ENCODE results near the gene PGRMC2.
"Not testable (repeated sequence)": the region's sequence is repeated elsewhere in the genome, so short reads cannot be mapped to it uniquely, and the experiment has no call there.

PGRMC2 gene

DNA sequence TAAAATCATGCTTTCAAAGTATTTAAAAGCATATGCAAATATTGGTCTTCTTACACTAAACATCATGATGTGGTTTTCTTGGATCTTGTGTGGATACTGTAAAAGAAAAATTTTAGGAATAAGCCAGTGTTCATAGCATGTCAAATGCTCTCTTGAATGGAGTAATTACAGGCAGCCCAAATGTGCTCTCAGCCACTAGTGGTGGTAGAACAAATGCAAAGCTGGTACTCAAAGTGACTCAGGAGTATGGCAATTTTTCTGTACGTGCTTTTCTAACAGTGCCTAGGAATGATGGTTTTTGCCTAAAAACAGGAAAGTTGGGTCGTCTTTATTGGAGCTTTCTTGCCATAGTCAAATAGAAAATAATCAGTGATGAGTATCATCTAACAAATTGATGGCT lies 19.9 kb downstream of the PGRMC2 start:
- no peak for DNase-seq (ENCODE audit: low read depth)

GRCh38 chr4:128267171-128267570 lies 20.4 kb downstream of the PGRMC2 start:
- DNase-seq (ENCODE audit: low read depth), result not testable (repeated sequence)

GRCh38 chr4:128265550-128265949 lies 22.1 kb downstream of the PGRMC2 start:
- not testable (repeated sequence) for DNase-seq (ENCODE audit: low read depth)

DNA sequence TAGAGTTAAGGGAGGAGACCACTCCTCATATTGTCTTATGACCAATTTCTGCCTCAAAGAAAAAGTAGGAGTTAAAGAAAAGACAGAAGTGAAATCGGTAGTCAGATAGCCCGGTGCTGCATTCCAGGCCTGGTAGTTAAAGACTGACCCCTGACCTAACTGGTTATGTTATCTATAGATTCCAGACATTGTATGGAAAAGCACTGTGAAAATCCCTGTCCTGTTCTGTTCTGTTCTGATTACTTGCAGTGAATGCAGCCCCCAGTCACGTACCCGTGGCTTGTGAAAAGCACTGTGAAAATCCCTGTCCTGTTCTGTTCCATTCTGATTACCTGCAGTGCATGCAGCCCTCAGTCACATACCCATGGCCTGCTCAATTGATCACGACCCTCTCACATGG lies 27.7 kb downstream of the PGRMC2 start:
- not testable (repeated sequence) for DNase-seq (ENCODE audit: low read depth)

- DNase-seq (ENCODE audit: low read depth), result not testable (repeated sequence)
Observed at GRCh38 chr4:128258166-128258565, 29.4 kb downstream of the PGRMC2 start.

- DNase-seq (ENCODE audit: low read depth), result no peak
Observed at GRCh38 chr4:128256539-128256938, 31.1 kb downstream of the PGRMC2 start.

GRCh38 chr4:128255906-128256305 lies 31.7 kb downstream of the PGRMC2 start:
- DNase-seq (ENCODE audit: low read depth), result no peak

- DNase-seq (ENCODE audit: low read depth), result no peak
Observed at GRCh38 chr4:128249787-128250668, 37.6 kb downstream of the PGRMC2 start.

DNA sequence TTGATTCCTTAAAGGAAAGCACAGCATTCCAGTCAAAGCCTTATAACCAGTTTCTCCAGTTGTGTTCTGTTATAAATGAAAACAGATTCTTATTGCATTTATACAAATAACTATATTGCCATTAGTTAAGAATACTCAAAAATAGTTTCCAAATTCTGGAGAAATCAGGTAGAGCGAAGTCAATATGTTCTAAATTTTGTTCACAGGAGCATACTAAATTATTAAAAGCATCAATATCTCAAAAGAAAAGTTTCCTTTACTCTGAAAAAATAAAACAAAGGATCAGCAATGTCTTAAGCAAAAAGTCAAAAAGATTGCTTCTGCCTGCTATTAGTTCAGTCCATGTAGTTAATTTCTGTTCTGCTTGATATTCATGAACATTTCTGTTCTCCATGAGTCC lies 39.7 kb downstream of the PGRMC2 start:
- DNase-seq (ENCODE audit: low read depth), result no peak

DNA sequence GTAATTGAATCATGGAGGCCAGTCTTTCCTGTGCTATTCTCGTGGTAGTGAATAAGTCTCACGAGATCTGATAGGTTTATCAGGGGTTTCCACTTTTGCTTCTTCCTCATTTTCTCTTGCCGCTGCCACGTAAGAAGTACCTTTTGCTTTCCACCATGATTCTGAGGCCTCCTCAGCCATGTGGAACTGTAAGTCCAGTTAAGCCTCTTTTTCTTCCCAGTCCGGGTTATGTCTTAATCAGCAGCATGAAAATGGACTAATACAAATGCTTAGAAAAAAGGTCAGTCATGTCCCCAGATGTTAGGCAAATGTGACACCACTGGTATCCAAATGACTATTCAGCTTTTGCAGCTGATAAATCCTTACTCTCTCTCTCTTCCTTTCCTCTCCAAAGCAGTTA lies 42.2 kb downstream of the PGRMC2 start:
- DNase-seq (ENCODE audit: low read depth), result not testable (repeated sequence)

DNA sequence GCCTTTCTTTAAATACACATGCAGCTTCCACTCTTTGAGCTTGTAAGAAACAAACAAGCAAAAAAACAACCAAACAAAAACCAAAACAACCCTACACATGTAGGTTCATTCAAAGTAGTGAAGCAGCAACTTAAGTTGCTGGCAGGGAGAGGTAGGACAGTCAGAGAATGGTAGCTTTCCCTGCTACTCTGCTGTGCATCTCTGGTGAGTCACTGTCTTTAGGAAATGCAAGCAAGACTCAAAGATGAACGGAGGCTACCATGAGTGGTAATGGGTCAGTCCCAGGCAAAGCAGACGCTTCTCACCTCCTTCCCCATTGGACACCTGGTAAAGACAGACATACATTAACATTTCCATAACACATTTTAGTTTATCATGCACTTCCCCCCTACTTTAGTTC lies 43.2 kb downstream of the PGRMC2 start:
- DNase-seq (ENCODE audit: low read depth), result no peak

DNA sequence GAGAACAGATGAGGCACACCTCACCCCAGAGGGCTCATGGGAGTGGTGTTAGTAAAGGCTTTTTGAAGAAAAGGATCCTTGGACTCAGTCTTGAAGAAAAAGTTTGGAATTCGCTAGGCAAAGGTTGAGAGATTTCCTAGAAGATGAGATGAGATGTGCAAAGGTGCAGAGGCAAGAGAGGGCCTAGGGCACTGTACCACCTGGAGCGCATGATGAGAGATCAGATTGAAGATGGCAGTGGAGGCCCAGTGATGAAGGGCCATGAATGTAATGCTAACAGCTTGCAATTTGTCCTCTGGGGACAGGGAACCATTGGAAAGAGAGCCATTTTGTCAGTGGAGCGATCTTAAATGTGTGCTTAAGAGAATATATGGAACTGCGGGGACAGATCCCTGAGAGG lies 45.0 kb downstream of the PGRMC2 start:
- no peak for DNase-seq (ENCODE audit: low read depth)

GRCh38 chr4:128241981-128242380 lies 45.6 kb downstream of the PGRMC2 start:
- DNase-seq (ENCODE audit: low read depth), result no peak

DNA sequence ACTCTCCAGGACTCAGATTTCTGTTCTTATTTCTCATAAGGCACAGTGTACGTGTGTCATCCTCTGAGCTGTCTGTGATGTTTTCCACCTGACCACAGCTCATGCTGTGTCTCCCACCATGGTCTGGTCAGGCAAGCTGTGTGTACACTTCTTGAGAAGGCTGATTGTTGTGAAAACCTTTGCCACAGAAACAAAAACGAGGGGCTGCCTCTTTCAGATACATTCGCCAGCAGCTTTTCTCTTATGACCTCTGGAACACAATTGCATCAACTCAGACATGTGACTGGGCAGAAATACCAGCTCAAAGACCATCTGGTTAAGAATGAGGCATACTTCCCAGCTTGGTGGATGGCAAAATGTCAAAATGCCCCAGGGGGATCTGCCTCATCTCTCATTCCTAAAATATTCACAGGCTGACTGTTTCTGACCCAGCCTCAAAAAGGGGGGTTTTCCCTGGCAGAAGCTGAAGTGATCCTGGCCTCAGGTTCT lies 46.1 kb downstream of the PGRMC2 start:
- DNase-seq (ENCODE audit: low read depth), result no peak

DNA sequence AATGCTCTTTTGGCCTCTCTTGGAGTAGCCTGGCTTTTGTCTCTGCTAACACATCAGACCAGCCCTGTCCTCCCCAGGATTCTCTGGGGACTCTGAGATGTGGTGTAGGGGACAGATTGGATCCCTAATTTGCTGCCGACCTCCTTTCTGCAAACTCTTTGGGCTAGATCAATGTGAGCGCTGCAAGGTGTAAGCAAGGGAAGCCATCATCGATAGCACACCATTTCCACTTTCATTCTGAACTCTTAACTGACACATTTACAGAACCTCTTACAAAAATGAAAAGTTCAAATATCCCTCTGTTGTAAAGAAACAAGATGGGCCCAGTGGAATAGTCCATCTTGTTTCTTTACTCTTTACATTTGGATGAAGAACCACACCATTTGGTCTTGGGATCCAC lies 46.6 kb downstream of the PGRMC2 start:
- no peak for DNase-seq (ENCODE audit: low read depth)

GRCh38 chr4:128234836-128235235 lies 52.8 kb downstream of the PGRMC2 start:
- no peak for DNase-seq (ENCODE audit: low read depth)

- DNase-seq (ENCODE audit: low read depth), result no peak
Observed at GRCh38 chr4:128232719-128233118, 54.9 kb downstream of the PGRMC2 start.

- no peak for DNase-seq (ENCODE audit: low read depth)
Observed at GRCh38 chr4:128228845-128229795, 58.5 kb downstream of the PGRMC2 start.

DNA sequence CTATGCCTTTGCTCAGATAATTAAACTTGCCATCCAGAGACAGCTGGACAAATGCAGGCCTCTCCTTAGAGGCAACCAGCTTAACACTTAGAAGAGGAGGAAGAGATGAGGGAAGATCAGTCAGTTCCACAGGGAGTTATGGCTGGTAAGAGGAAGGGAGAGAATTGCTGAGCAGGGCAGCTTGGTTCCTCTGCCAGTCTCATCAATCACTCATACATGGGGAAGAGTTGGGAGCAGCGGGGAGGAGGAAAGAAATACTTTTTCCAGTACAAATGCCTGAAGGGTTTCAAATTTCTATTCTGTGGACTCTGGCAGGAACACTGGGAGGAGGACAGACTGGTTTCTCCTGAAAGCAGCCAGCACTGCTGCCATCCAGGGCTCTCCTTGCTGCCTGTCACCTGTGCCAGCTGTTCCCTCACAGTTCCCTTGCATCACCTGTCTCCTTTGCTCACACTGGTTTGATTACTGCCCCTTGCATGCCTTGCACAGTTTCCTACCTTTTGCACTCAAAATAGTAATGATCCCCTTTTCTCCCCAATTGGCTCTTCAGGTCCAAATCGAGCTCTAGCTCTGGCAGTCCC lies 59.5 kb downstream of the PGRMC2 start:
- no peak for DNase-seq (ENCODE audit: low read depth)

- DNase-seq (ENCODE audit: low read depth), result no peak
Observed at GRCh38 chr4:128225148-128225547, 62.5 kb downstream of the PGRMC2 start.

- DNase-seq (ENCODE audit: low read depth), result no peak
Observed at GRCh38 chr4:128221586-128221985, 66.0 kb downstream of the PGRMC2 start.

All from stimulated activated CD8-positive, alpha-beta memory T cell treated with anti-CD3 and anti-CD28 coated beads, Interleukin-4, amount 100 ng/mL, for 24 hours (primary cell).